ENCODE measurements around the gene FBXO38.

Gene FBXO38

GRCh38 chr5:148383564-148384379, at the start of gene FBXO38:
Gene FBXO38 (plus strand): TSS chr5:148383958. CDS start chr5:148394777, 10,819 bp downstream.
- DNase-seq (ENCODE audit: low read depth in 2 of 2) = peak; percentile 92 to 93

- no peak for DNase-seq (ENCODE audit: low read depth in 2 of 2)
These were observed 48.5 kb upstream of the FBXO38 start, which contains the start of gene SPINK9 for GRCh38 chr5:148335259-148335658. Gene SPINK9 (plus strand): TSS chr5:148335559. CDS start chr5:148335614, 55 bp downstream.

- DNase-seq (ENCODE audit: low read depth in 2 of 2) = no peak
These were observed 46.9 kb upstream of the FBXO38 start for GRCh38 chr5:148336704-148337435.

- DNase-seq (ENCODE audit: low read depth in 2 of 2) = no peak
These were observed 41.2 kb upstream of the FBXO38 start for GRCh38 chr5:148342371-148343045.

GRCh38 chr5:148343046-148343407, 40.7 kb upstream of the FBXO38 start:
- DNase-seq (ENCODE audit: low read depth in 2 of 2) = no peak

GRCh38 chr5:148343603-148344487, 39.9 kb upstream of the FBXO38 start:
- DNase-seq (ENCODE audit: low read depth in 2 of 2) = no peak

- no peak for DNase-seq (ENCODE audit: low read depth in 2 of 2)
These were observed 36.1 kb upstream of the FBXO38 start for GRCh38 chr5:148347706-148348105.

- no peak for DNase-seq (ENCODE audit: low read depth in 2 of 2)
These were observed 31.1 kb upstream of the FBXO38 start for GRCh38 chr5:148352696-148353095.

GRCh38 chr5:148353634-148354033, 30.1 kb upstream of the FBXO38 start:
- no peak for DNase-seq (ENCODE audit: low read depth in 2 of 2)

- DNase-seq (ENCODE audit: low read depth in 2 of 2) = no peak
These were observed 19.4 kb upstream of the FBXO38 start for GRCh38 chr5:148364343-148364742.

- DNase-seq (ENCODE audit: low read depth in 2 of 2) = no peak
These were observed 15.5 kb upstream of the FBXO38 start for GRCh38 chr5:148368299-148368698.

- no peak for DNase-seq (ENCODE audit: low read depth in 2 of 2)
These were observed 11.5 kb upstream of the FBXO38 start for GRCh38 chr5:148372166-148372725.

GRCh38 chr5:148372893-148373292, 10.9 kb upstream of the FBXO38 start:
- DNase-seq (ENCODE audit: low read depth in 2 of 2) = no peak

- no peak for DNase-seq (ENCODE audit: low read depth in 2 of 2)
These were observed 8.9 kb upstream of the FBXO38 start for GRCh38 chr5:148374690-148375360.

GRCh38 chr5:148376198-148376597, 7.6 kb upstream of the FBXO38 start:
- no peak for DNase-seq (ENCODE audit: low read depth in 2 of 2)

- DNase-seq (ENCODE audit: low read depth in 2 of 2) = no peak
These were observed 5.1 kb upstream of the FBXO38 start for GRCh38 chr5:148378670-148379069.

- no peak for DNase-seq (ENCODE audit: low read depth in 2 of 2)
These were observed 4.4 kb upstream of the FBXO38 start for GRCh38 chr5:148379340-148379739.

GRCh38 chr5:148381906-148382305, 1.9 kb upstream of the FBXO38 start:
- DNase-seq (ENCODE audit: low read depth in 2 of 2) = no peak

- DNase-seq (ENCODE audit: low read depth in 2 of 2) = no peak
These were observed 797 bp upstream of the FBXO38 start for GRCh38 chr5:148382961-148383360.

GRCh38 chr5:148384380-148384737, 601 bp downstream of the FBXO38 start:
- no peak for DNase-seq (ENCODE audit: low read depth in 2 of 2)

- no peak for DNase-seq (ENCODE audit: low read depth in 2 of 2)
These were observed 1.3 kb downstream of the FBXO38 start for GRCh38 chr5:148385094-148385493.
